ENCODE results near the gene ACOT8.

The ACOT8 gene

GRCh38 chr20:45850238-45850637 lies 7.0 kb downstream of the ACOT8 start:
- H3K4me3 ChIP-seq (ENCODE audit: low read depth, low read length) = no peak overlapping the region
- no peak overlapping the region for H3K23ac ChIP-seq (ENCODE audit: low read length)
- no peaks in the 10 kb centered on the region for H3K79me1 ChIP-seq (ENCODE audit: low read length)
- H3K27ac ChIP-seq (ENCODE audit: low read depth, low read length) = no peak overlapping the region
- H4K8ac ChIP-seq (ENCODE audit: low read depth, low read length) = no peak overlapping the region
- H3K4me1 ChIP-seq (ENCODE audit: control insufficient read depth in 1 of 2, insufficient read depth in 2 of 2, low read length in 2 of 2) = no peaks in the 10 kb centered on the region
- H2AFZ ChIP-seq (ENCODE audit: insufficient read depth, low read length, poor library complexity) = no peak overlapping the region
- no peak overlapping the region for H3K18ac ChIP-seq (ENCODE audit: low read length)
- peaks cover 6 to 18% of the 10 kb centered on the region in 2 experiments for H3K36me3 ChIP-seq (ENCODE audit: control insufficient read depth in 1 of 2, insufficient read depth in 2 of 2, low read length in 2 of 2)
- DNase-seq = no peak
- no peak overlapping the region for H3K4ac ChIP-seq (ENCODE audit: low read depth, low read length)
- WGBS (ENCODE audit: extremely low coverage, insufficient coverage, insufficient read length) = no CpG with 5 or more reads among the region's 2 CpGs
- H3K79me2 ChIP-seq (ENCODE audit: control insufficient read depth, insufficient read depth, low read length, poor library complexity) = no peaks in the 10 kb centered on the region
- H2BK5ac ChIP-seq (ENCODE audit: low read depth, low read length, poor library complexity) = no peak overlapping the region
- no peak overlapping the region for H2BK120ac ChIP-seq (ENCODE audit: insufficient read depth, low read length, poor library complexity)
- H4K91ac ChIP-seq (ENCODE audit: low read depth, low read length) = no peak overlapping the region
- H3K4me2 ChIP-seq (ENCODE audit: low read length) = no peak overlapping the region
- no peak overlapping the region for H3K9ac ChIP-seq (ENCODE audit: low read length)
- no peak overlapping the region for H4K12ac ChIP-seq (ENCODE audit: low read depth, low read length)
- H3K9me3 ChIP-seq (ENCODE audit: insufficient read depth, low read depth, low read length) = no peaks in the 10 kb centered on the region
- no peak overlapping the region for H2BK12ac ChIP-seq (ENCODE audit: low read length)
- no peak overlapping the region for H2AK5ac ChIP-seq (ENCODE audit: low read length)
- no peak overlapping the region for H3K14ac ChIP-seq (ENCODE audit: low read length)
- H3K27me3 ChIP-seq (ENCODE audit: insufficient read depth, low read length) = no peaks in the 10 kb centered on the region

GRCh38 chr20:45848969-45849582 lies 8.1 kb downstream of the ACOT8 start:
- Histone ChIP-seq H3K36me3 (ENCODE audit: control insufficient read depth in 1 of 2, insufficient read depth in 2 of 2, low read length in 2 of 2) (peaks cover 10 to 14% of the 10 kb centered on the region in 2 experiments), H3K18ac (ENCODE audit: low read length) (no peak overlapping the region)

GRCh38 chr20:45848421-45848820 lies 8.8 kb downstream of the ACOT8 start:
- Histone ChIP-seq H3K23ac (ENCODE audit: low read length) (no peak overlapping the region), H3K18ac (ENCODE audit: low read length) (no peak overlapping the region), H4K8ac (ENCODE audit: low read depth, low read length) (no peak overlapping the region), H3K9me3 (ENCODE audit: insufficient read depth, low read depth, low read length) (no peaks in the 10 kb centered on the region), H2BK120ac (ENCODE audit: insufficient read depth, low read length, poor library complexity) (no peak overlapping the region), H3K14ac (ENCODE audit: low read length) (no peak overlapping the region), H3K36me3 (ENCODE audit: control insufficient read depth in 1 of 2, insufficient read depth in 2 of 2, low read length in 2 of 2) (peaks cover 17 to 21% of the 10 kb centered on the region in 2 experiments), H3K4me1 (ENCODE audit: control insufficient read depth in 1 of 2, insufficient read depth in 2 of 2, low read length in 2 of 2) (no peaks in the 10 kb centered on the region), H3K79me2 (ENCODE audit: control insufficient read depth, insufficient read depth, low read length, poor library complexity) (no peaks in the 10 kb centered on the region), H3K27ac (ENCODE audit: low read depth, low read length) (no peak overlapping the region), H3K4me2 (ENCODE audit: low read length) (no peak overlapping the region), H3K79me1 (ENCODE audit: low read length) (no peaks in the 10 kb centered on the region), H3K4me3 (ENCODE audit: low read depth, low read length) (no peak overlapping the region), H3K9ac (ENCODE audit: low read length) (no peak overlapping the region), H2AFZ (ENCODE audit: insufficient read depth, low read length, poor library complexity) (no peak overlapping the region), H2BK5ac (ENCODE audit: low read depth, low read length, poor library complexity) (no peak overlapping the region), H2BK12ac (ENCODE audit: low read length) (no peak overlapping the region), H3K4ac (ENCODE audit: low read depth, low read length) (no peak overlapping the region), H2AK5ac (ENCODE audit: low read length) (no peak overlapping the region), H4K91ac (ENCODE audit: low read depth, low read length) (no peak overlapping the region), H4K12ac (ENCODE audit: low read depth, low read length) (no peak overlapping the region), H3K27me3 (ENCODE audit: insufficient read depth, low read length) (no peaks in the 10 kb centered on the region)
- no peak for DNase-seq
- no CpG with 5 or more reads among the region's 8 CpGs for WGBS (ENCODE audit: extremely low coverage, insufficient coverage, insufficient read length)

More at GRCh38 chr20:45848969-45849582, 8.1 kb downstream of the ACOT8 start:
- H3K4me2 ChIP-seq (ENCODE audit: low read length) = no peak overlapping the region
- no peak overlapping the region for H3K9ac ChIP-seq (ENCODE audit: low read length)
- H4K91ac ChIP-seq (ENCODE audit: low read depth, low read length) = no peak overlapping the region
- H3K79me2 ChIP-seq (ENCODE audit: control insufficient read depth, insufficient read depth, low read length, poor library complexity) = no peaks in the 10 kb centered on the region
- no peak overlapping the region for H3K23ac ChIP-seq (ENCODE audit: low read length)
- no peak overlapping the region for H3K27ac ChIP-seq (ENCODE audit: low read depth, low read length)
- H3K27me3 ChIP-seq (ENCODE audit: insufficient read depth, low read length) = no peaks in the 10 kb centered on the region
- H2BK12ac ChIP-seq (ENCODE audit: low read length) = no peak overlapping the region
- H3K9me3 ChIP-seq (ENCODE audit: insufficient read depth, low read depth, low read length) = no peaks in the 10 kb centered on the region
- DNase-seq = no peak
- WGBS (ENCODE audit: extremely low coverage, insufficient coverage, insufficient read length) = no CpG with 5 or more reads among the region's 8 CpGs
- no peak overlapping the region for H2BK5ac ChIP-seq (ENCODE audit: low read depth, low read length, poor library complexity)
- no peak overlapping the region for H3K4me3 ChIP-seq (ENCODE audit: low read depth, low read length)
- no peak overlapping the region for H4K12ac ChIP-seq (ENCODE audit: low read depth, low read length)
- H2BK120ac ChIP-seq (ENCODE audit: insufficient read depth, low read length, poor library complexity) = no peak overlapping the region
- H3K4me1 ChIP-seq (ENCODE audit: control insufficient read depth in 1 of 2, insufficient read depth in 2 of 2, low read length in 2 of 2) = no peaks in the 10 kb centered on the region
- no peak overlapping the region for H3K4ac ChIP-seq (ENCODE audit: low read depth, low read length)
- H3K14ac ChIP-seq (ENCODE audit: low read length) = no peak overlapping the region
- H2AFZ ChIP-seq (ENCODE audit: insufficient read depth, low read length, poor library complexity) = no peak overlapping the region
- H4K8ac ChIP-seq (ENCODE audit: low read depth, low read length) = no peak overlapping the region
- H2AK5ac ChIP-seq (ENCODE audit: low read length) = no peak overlapping the region
- no peaks in the 10 kb centered on the region for H3K79me1 ChIP-seq (ENCODE audit: low read length)

GRCh38 chr20:45845452-45845851 lies 11.7 kb downstream of the ACOT8 start:
- no peaks in the 10 kb centered on the region for H3K4me1 ChIP-seq (ENCODE audit: control insufficient read depth in 1 of 2, insufficient read depth in 2 of 2, low read length in 2 of 2)
- no peak overlapping the region for H3K18ac ChIP-seq (ENCODE audit: low read length)
- H4K91ac ChIP-seq (ENCODE audit: low read depth, low read length) = no peak overlapping the region
- H3K27ac ChIP-seq (ENCODE audit: low read depth, low read length) = no peak overlapping the region
- no peak overlapping the region for H3K23ac ChIP-seq (ENCODE audit: low read length)
- H4K12ac ChIP-seq (ENCODE audit: low read depth, low read length) = no peak overlapping the region
- H4K8ac ChIP-seq (ENCODE audit: low read depth, low read length) = no peak overlapping the region
- no peak overlapping the region for H2BK5ac ChIP-seq (ENCODE audit: low read depth, low read length, poor library complexity)
- peaks cover 37 to 42% of the 10 kb centered on the region in 2 experiments for H3K36me3 ChIP-seq (ENCODE audit: control insufficient read depth in 1 of 2, insufficient read depth in 2 of 2, low read length in 2 of 2)
- H3K27me3 ChIP-seq (ENCODE audit: insufficient read depth, low read length) = no peaks in the 10 kb centered on the region
- H2AFZ ChIP-seq (ENCODE audit: insufficient read depth, low read length, poor library complexity) = no peak overlapping the region
- no peak overlapping the region for H3K4me2 ChIP-seq (ENCODE audit: low read length)
- no peak overlapping the region for H3K9ac ChIP-seq (ENCODE audit: low read length)
- H2BK120ac ChIP-seq (ENCODE audit: insufficient read depth, low read length, poor library complexity) = no peak overlapping the region
- H2AK5ac ChIP-seq (ENCODE audit: low read length) = no peak overlapping the region
- H3K14ac ChIP-seq (ENCODE audit: low read length) = no peak overlapping the region
- no peak overlapping the region for H3K4me3 ChIP-seq (ENCODE audit: low read depth, low read length)
- no peak overlapping the region for H2BK12ac ChIP-seq (ENCODE audit: low read length)
- H3K9me3 ChIP-seq (ENCODE audit: insufficient read depth, low read depth, low read length) = no peaks in the 10 kb centered on the region
- no peaks in the 10 kb centered on the region for H3K79me2 ChIP-seq (ENCODE audit: control insufficient read depth, insufficient read depth, low read length, poor library complexity)
- H3K79me1 ChIP-seq (ENCODE audit: low read length) = no peaks in the 10 kb centered on the region
- no peak overlapping the region for H3K4ac ChIP-seq (ENCODE audit: low read depth, low read length)
- no peak for DNase-seq
